SIG-M5 treated with dmso at 0.1 percent for 504 hours (cell line): ENCODE measurements around the gene CDC42SE2.
A peak's percentile ranks its signal among the peaks of the same experiment; 100 is the strongest.
"Not testable (repeated sequence)": the region's sequence is repeated elsewhere in the genome, so short reads cannot be mapped to it uniquely, and the experiment has no call there.

Experiments
- DNase-seq: peaks from one replicate; lab custom pipeline; 2025; ENCODE audit not compliant: unreplicated experiment; lab: John Stamatoyannopoulos, UW

CDC42SE2 gene

GRCh38 chr5:131316822-131317221, 53.0 kb downstream of the CDC42SE2 start:
- no peak for DNase-seq

- no peak for DNase-seq
Observed at GRCh38 chr5:131318455-131318854, 54.6 kb downstream of the CDC42SE2 start.

GRCh38 chr5:131321066-131321465, 57.2 kb downstream of the CDC42SE2 start:
- DNase-seq = no peak

- DNase-seq = no peak
Observed at GRCh38 chr5:131322926-131323325, 59.1 kb downstream of the CDC42SE2 start.

- DNase-seq = no peak
Observed at GRCh38 chr5:131323378-131323777, 59.5 kb downstream of the CDC42SE2 start.

GRCh38 chr5:131324303-131324702, 60.5 kb downstream of the CDC42SE2 start:
- DNase-seq = no peak

- DNase-seq = no peak
Observed at GRCh38 chr5:131328536-131329285, 64.9 kb downstream of the CDC42SE2 start.

- no peak for DNase-seq
Observed at GRCh38 chr5:131329286-131329560, 65.4 kb downstream of the CDC42SE2 start.

- DNase-seq = no peak
Observed at GRCh38 chr5:131330031-131330430, 66.2 kb downstream of the CDC42SE2 start.

- DNase-seq = not testable (repeated sequence)
Observed at GRCh38 chr5:131335756-131336155, 71.9 kb downstream of the CDC42SE2 start.

- not testable (repeated sequence) for DNase-seq
Observed at GRCh38 chr5:131336801-131337200, 72.9 kb downstream of the CDC42SE2 start.

GRCh38 chr5:131337240-131338050, 73.6 kb downstream of the CDC42SE2 start:
- DNase-seq = not testable (repeated sequence)

- no peak for DNase-seq
Observed at GRCh38 chr5:131338051-131338453, 74.2 kb downstream of the CDC42SE2 start.

GRCh38 chr5:131344288-131344687, 80.4 kb downstream of the CDC42SE2 start:
- DNase-seq = not testable (repeated sequence)

GRCh38 chr5:131346204-131346603, 82.4 kb downstream of the CDC42SE2 start:
- not testable (repeated sequence) for DNase-seq

GRCh38 chr5:131353991-131354390, 90.1 kb downstream of the CDC42SE2 start:
- no peak for DNase-seq

- DNase-seq = no peak
Observed at GRCh38 chr5:131355971-131356528, 92.2 kb downstream of the CDC42SE2 start.

- DNase-seq = no peak
Observed at GRCh38 chr5:131356619-131357018, 92.8 kb downstream of the CDC42SE2 start.

- DNase-seq = peak; percentile 58
Observed at GRCh38 chr5:131357739-131358561, 94.1 kb downstream of the CDC42SE2 start.

- no peak for DNase-seq
Observed at GRCh38 chr5:131361677-131362315, 97.9 kb downstream of the CDC42SE2 start.
